Stimulated activated CD4-positive, alpha-beta T cell treated with anti-CD3 and anti-CD28 coated beads, Interleukin-4, amount 100 ng/mL, for 4 hours (primary cell): ENCODE measurements around the gene EFNA5.
"Not testable (repeated sequence)": the region's sequence is repeated elsewhere in the genome, so short reads cannot be mapped to it uniquely, and the experiment has no call there.

Experiments
- DNase-seq, 2 experiments: peaks; one replicate each; pipeline ENCODE4 v3.0.0-alpha.2; 2020

EFNA5 gene

DNA sequence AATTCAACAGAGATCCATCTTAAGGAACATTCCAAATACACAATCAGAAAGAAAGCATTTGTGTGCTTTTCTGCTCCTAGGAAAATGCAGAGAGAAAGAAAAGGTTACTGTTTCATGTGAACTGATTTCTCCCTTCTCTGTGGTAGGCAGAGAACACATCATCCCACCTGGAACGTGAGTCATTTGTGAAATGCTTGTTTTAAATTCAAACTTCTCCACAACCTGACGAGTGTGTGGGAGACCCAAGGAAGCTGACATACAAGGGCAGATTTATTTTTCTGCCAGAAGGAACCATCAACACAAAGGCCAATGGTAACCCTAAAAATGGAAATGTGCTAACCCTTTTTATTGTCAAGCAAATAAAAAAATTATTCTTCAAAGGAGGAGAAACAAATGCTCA is 156.4 kb downstream of the EFNA5 start:
- no peak for DNase-seq

DNA sequence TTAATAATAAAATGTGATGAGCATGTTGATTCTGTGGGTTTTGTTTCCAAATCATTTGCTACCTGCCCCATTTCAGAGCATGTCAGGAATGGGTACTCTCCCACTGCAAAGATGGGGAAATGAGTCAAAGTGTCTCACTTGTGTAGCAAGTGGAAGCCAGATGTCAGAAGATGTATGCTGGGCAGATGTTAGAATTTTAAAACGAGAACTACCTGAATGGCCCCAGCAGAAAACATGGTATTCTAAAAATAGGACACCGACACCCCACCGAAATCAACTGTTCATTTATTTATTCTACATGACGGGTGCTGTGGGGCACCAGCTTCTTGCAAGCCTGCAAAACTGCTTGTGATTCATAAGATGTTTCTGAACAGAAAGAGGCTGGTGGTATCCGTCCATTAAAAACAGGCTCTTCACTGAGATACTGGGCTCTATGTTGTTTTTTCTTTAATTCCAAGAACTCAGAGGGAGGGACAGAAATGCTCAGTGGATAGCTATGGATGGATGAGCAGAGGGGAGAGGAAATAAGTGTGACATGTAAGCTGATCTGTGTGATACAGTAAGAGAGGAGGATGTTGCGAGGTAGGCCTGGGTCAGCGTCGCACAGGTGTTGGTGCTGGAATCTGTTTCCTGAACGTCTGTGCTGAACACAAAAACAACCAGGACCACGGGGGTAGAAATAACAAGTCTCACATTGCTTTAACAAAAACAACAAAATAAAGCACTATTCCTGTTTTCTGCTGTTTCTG is 157.2 kb downstream of the EFNA5 start:
- DNase-seq: no peak

DNA sequence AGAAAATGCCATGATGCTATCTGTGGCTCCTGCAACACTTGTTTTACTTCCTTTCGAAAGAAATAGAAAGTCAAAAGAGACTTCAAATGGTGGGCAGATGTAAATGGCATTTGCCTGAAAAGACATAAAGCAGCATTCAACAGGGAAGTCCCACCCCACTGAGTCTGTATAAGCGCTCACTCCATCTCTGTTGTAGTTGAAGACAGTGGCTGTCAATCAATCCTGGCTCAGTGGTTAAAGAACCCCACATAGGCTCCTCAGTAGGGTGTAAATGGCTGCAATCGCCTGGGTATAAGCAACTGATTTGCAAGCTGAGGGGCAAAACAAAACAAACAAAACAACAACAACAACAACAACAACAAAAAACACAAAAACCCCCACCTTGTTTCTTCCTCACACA is 158.7 kb downstream of the EFNA5 start:
- no peak for DNase-seq

DNA sequence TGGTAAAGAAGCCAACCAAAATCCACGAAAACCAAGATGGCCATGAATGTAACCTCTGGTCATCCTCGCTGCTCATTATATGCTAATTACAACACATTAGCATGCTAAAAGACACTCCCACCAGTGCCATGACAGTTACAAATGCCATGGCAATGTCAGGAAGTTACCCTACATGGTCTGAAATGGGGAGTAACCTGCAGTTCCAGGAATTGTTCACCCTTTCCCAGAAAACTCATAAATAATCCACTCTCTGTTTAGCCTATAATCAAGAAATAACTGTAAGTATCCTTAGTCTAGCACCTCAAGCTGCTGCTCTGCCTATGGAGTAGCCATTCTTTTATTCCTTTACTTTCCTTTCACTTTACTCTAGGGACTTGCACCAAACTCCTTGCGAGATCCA is 160.6 kb downstream of the EFNA5 start:
- no peak for DNase-seq

DNA sequence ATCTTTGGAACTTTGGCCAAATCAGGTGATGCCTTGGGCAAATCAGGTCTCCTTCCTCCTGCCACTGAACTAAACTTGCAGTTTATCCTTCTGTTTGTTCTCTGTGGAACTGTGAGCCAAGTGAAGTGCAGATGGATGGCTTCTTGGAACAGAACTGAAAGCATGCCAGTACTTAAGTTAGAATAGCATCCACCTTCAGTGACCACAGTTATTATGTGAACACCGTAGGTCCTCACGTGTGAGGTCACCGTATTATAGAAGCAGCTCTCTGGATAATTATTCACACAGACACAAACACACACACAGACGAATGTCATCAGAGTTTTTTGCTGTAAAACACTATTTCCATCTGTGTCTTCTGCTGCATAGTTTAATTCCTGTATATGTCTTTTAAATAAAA is 162.6 kb downstream of the EFNA5 start:
- DNase-seq: no peak

DNA sequence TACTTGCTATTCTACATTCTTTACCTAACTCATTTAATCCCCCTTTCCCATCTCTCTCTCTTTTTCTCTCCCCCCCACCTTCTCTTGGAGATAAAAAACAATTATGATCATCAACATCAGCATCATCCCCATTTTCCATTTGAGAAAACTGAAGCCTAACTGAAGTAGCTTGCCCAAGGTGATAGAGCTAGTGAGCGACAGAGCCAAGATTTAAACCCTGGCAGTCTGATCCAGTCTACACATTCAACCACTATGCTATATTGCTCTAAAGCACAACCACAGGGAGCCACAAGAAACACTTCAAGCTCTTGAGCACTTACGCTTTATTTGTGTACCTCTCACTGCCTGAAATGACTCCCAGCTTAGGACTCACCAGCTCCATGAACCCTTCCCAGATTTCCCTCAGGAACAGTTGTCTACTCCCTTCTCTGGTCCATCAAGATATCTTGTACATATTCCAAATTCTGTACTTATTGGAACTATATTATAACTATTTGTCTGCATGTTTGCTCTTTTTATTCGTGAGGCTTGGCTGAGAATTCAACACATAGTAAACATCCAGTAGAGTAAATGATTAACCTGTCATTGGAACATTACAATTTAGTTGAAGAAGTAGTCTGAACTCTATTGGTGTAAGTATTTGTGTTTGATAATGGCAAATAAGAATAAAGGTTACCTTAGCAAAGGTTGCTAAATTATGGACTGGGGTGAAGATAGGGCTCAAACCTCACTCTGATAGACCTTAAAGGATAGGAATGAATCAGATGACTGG is 164.8 kb downstream of the EFNA5 start:
- no peak for DNase-seq

DNA sequence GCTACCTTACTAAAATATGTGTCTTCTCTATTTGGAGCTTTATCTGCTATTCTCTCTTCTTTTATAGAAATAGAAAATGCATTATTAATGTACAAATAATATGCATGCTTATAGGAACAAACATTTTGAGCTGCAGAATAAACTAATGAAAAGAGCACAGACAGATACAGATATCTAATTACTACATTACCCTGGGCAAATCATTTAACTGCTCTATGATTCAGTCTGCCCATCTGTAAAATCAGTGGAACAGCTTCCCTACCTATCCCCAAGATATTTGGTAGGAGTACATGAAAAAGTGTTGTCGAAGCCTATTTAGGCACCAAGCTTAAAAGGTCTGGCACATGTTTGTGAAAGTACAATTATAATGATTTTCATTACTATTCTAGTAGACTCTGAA is 166.3 kb downstream of the EFNA5 start:
- no peak for DNase-seq

DNA sequence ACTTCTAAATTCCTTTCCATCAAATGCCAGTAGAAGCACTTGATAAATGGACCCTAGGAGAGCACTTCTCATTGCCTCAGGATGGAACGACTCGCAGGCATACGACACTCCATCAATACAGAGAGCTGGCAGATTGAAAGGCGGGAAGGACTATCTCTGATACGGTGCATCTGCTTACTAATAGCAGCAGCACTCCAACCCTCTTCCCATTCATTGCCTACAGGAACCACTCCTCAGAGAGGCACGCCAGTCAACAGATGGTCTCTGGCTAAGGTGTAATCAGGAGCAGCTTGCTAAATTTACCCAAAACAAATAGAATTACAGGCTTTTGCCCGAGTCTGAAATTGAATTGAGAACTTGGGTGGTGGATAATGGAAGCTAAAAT is 168.1 kb downstream of the EFNA5 start:
- no peak for DNase-seq

DNA sequence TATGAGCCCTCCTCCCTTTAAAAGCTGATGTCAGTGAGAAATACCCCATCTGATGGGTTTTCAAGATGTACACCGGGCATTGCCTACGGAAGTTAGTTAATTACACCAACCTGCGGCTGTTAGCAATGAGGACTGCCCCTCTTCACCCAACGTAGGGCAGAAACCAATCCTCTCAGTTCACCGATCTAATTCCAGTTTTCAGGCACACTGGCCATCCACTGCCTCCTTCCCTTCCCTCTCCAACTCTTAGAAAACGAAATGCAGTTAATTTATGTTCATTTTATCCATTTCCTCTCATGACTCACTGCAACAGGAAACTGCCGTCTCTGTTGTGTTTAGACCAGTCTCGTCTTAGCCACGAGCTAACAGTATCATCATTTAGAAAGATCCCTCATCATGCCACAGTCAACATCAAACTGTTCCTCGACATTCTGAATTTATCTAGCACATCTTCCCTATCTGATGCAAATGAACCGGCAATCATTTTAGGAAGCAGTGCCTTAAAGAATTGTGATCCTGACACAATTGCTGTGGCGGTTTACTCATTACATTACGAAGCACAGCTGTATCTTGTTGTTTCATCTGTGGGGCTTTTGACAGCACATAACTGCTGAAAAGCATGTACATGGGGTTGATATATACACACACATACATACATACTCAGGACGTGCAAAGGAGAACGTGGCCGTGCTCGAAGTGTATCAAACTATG is 168.6 kb downstream of the EFNA5 start:
- no peak for DNase-seq

DNA sequence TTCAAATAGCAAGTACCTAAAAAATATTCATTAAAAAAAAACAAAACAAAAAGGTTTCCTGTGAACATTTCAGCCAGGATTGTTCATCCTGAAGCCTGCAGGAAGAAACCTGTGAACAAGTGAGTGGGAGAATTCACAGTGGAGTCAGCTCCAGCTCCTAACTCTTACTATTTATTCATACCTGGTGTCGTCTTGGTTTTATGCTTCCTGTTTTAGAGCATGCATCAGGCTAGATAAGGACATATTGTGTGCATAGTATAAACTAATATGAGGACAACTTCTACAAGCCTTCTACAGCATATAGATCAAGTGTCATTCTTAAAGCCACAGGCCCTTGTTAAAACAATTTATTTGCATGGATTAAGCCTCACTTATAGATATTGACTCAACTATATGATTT is 169.9 kb downstream of the EFNA5 start:
- DNase-seq: no peak

DNA sequence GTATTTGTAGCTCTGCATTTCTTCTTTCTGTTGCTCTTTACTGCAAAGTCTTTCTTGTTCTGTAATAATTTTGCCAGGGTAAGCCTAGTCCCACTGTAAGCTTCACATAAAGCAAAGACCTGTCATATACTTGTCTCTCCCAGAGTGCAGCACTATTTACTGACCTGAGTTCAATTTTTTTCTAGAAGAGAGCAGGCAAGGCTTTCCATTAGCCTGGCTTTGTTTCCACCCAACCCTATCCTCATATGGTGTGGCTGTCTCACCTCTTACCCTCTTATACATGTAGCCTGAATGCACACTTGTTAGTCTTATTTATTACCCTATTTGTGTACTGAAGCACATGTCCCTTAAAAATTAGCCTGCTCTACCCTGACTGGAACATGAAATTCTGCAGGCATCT is 170.4 kb downstream of the EFNA5 start:
- no peak for DNase-seq

DNA sequence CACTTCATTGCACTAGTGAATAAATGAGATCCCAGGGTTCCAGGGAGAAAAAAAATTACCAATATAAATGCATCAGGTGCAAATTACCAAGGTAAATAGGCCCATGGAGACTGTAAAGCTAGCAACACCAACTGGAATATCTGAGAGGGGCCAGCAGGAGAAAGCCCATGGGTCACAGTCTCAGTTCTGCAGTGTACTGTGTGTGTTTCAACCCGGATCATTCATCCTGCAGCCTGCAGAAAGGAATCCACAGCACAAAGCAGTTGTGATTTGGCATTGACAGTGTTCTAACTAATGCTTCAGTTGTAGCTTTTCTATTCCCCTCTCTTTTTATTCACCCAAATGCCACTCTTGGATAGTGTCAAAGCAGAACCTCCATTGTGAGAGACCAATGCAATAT is 171.0 kb downstream of the EFNA5 start:
- no peak for DNase-seq

DNA sequence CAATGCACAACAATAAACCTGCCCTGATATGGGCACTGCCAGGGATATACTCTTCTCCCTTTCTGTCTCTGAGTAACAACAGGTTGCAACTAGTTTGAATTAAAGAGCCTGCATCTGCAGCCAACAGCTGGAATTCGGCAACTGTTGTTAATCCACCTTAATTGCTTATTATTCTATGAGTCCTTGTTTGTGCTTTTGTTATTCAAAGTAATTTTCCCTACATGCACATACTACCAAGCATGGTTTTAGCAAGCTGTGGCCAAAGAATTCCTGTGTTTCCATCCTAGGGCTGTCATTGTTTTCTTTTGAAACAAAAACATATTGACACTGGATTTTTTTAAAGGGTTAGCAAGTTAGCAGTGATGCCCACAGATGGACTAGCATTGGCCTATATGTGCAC is 171.5 kb downstream of the EFNA5 start:
- DNase-seq: no peak

DNA sequence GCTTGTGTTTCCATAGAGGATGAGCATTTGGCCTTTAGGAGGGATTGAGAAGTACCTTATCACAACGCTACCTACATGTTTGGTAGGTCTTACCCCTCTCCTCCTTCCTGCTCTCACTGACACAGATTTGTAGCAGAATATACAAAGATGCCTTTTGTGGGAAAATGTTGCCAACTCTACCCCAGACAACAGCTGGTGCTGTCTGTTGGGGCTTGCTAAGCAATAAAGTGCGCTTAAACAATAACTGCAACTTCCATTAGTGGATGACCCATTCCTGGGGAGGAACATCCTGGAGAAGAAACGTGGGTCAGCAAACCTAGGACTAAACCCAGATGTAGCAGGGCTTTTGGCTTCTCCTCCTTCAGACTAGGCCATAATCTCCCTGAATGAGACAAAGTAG is 174.3 kb downstream of the EFNA5 start:
- no peak for DNase-seq

DNA sequence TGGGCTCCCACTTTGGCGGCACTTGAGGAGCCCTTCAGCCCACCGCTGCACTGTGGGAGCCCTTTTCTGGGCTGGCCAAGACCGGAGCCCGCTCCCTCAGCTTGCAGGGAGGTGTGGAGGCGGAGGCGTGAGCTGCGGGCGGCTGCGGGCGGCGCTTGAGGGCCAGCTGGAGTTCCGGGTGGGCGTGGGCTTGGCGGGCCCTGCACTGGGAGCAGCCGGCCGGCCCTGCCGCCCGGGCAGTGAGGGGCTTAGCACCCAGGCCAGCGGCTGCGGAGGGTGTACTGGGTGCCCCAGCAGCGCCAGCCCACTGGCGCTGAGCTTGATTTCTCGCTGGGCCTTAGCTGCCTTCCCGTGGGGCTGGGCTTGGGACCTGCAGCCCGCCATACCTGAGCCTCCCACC is 176.6 kb downstream of the EFNA5 start:
- not testable (repeated sequence) for DNase-seq

DNA sequence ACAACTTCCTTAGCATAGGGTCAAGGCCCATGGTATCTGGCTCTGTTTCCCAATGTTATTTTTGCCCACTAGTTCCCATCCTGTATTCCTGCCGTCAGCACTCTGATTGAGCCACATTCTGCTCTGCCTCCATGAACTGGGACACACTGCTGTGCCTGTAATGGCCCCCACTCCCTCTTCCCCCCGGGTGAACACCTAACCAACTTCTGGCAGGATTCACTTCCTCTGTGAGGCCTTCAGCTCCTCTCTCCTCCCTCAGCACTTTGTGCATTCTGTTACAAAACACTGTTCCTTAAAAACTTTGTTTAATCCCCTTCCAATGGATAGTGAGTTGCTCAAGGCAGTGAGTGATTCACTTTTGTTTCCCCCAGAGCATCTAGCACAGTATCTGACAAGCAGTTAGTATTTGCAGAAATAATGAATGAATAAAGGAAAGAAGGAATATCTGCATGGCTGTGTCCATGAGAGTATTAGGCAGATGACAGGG is 183.6 kb downstream of the EFNA5 start:
- DNase-seq: no peak

DNA sequence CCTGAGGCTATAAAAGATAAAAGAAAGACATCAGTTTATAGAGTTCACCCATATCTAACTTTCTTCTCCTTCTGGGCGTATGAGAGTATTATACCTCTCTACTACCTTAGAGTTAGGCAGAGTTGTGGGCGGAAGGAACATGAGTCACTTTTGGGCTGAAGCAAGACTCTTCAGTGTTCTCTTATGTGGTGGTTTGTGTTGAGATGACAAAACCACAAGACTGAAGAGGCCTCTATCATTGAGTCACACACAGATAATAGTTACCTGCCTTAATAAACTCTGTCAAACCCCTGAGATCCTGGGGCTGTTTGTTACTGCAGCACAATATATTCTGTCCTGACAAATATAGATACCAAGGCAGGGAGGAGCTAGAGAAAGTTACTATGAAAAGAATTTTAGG is 184.2 kb downstream of the EFNA5 start:
- DNase-seq: peak; percentile 10 to 58

DNA sequence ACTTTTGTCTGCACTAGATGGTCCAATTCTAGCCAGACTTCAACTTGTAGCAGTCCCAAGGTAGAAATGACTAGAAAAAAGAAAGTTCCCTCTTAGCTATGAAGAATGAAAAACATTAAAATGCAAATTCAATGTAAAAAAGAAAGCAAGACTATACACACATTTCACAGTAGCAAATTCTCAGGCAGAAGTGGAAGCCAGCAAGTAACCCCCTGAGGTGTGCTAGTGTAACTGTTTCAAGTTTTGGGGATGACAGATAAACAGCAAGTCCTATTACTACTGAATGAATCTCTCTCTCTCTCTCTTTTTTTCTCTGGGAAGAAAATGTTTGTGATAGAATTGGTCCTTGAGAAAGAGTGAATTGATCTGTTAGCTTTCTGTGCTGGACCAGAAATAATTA is 185.6 kb downstream of the EFNA5 start:
- DNase-seq: no peak

DNA sequence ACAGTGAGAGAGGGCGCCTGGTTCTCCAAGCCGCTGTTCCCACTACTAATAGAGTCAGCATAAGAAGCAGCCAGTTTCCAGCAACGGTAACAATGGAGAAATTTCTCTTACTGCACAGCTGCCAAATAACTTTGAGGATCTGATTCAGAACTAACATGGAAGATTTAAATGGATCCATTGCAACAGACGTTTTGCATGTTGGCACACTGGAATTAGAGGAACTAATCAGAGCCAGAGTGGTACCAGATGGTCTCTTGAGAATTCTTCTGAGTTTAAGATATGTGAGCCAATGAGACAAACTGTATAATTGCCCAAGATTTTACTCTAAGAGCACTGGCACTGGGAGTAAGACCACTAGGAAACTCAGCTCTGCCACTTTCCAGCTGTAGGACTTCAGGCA is 186.5 kb downstream of the EFNA5 start:
- DNase-seq: no peak

DNA sequence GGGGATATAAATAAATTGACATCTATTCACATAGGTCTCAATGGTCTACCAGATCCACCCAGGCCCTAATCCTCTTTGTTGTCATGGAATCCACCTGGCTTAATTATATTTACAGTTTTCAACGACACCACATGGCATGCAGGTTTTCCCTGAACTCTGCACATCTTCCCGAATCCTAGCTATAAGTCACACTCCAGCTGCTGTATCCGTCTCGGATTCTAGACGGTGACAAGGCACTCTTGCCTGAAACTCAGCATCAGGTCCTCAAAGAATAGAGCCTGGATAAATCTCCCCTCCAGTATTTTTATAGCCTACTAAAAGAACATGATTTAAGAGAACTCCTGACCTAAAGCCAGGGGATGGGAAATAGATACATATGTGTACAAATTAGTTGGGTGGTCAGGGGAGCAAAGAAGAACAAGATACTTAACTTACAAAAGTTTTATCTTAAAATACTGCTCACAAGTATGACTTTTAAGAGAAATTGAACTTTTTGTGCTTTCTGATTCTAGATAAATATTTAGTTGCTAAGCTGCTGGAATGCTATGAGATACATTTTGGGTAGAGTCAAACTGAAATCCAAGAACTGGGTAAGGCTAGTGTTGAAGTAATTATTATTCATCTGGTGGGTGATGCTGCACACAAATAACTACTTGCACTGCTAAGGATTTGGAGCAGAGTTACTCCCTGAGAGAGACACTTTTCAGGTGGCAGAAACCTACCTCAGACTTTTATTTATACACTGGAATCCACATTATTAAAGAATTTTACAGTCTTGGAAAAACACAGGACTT is 187.3 kb downstream of the EFNA5 start:
- DNase-seq: no peak

DNA sequence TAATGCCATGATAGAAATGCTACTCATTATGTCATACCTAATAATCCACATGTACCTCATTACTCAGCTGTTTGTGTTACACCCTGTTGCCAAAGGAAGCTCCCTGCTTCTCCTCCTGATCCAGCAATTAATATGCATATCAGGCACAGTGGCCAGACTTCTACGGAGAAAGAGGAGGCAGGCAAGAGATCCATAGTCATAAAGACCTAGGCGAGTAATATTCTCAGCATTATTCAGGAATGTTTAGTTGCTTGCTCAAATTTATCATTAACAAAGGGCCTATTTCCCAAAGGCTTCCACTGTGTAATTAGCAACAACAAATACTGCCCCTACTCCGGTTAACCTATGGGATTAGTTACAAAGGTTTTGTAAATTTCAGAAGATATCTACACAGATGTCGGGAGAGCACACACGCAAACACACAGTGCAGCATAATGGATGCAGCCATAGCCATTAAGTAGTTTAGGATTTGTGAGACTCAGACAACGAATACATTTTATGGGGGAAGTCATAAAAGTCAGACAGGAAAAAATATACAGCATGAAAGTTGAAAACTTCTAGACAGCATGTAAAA is 192.6 kb downstream of the EFNA5 start:
- DNase-seq: no peak

DNA sequence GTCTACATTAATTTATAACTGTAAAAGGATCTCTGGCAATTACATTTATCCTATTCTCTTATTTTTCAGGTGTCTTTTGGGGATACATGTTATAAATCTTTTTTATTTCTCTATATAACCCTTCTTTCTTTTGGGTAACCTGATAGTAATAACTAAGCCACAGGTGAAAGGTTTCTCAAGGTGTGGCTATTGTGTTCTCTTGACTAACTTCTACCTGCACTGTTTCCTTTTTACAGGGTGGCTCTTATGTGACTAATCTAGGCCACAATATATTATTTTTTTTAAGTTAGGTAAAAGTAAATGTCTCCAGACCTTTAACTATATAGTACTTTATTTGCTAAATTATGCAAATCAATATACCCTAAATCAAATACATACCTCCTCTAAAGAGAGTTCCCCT is 193.2 kb downstream of the EFNA5 start:
- no peak for DNase-seq

DNA sequence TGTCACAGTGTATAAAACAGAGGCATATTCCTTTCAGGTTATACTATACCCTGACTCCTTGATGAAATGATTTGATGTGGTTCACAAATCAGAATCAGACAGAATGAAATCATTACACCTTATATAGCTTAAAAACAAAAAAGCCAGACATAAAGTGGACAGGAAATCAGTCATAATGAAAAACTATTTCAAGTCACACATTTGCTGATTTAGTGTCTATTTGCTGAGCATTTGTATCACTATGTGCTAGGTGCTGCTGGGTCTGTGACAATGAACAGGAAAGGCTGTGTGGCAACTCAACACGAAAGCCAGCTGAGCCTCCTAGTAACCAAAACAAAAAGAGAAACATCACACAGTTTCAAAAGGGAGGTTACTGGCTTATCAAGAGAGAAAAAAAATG is 194.0 kb downstream of the EFNA5 start:
- no peak for DNase-seq
